ENCODE results near the gene DLX6.

The DLX6 gene

GRCh38 chr7:97011536-97012364, 6.4 kb downstream of the DLX6 start:
- no peak for DNase-seq (ENCODE audit: low read depth)

- no peak for DNase-seq (ENCODE audit: low read depth)
These were observed 7.2 kb downstream of the DLX6 start for GRCh38 chr7:97012365-97013133.

- DNase-seq (ENCODE audit: low read depth): no peak
These were observed 7.9 kb downstream of the DLX6 start for GRCh38 chr7:97013134-97013844.

- no peak for DNase-seq (ENCODE audit: low read depth)
These were observed 8.4 kb downstream of the DLX6 start for GRCh38 chr7:97013845-97014134.

GRCh38 chr7:97014145-97014750, 8.9 kb downstream of the DLX6 start:
- DNase-seq (ENCODE audit: low read depth): no peak

GRCh38 chr7:97015279-97015678, 9.9 kb downstream of the DLX6 start:
- DNase-seq (ENCODE audit: low read depth): no peak

- no peak for DNase-seq (ENCODE audit: low read depth)
These were observed 10.5 kb downstream of the DLX6 start for GRCh38 chr7:97015756-97016380.

GRCh38 chr7:97016381-97017191, 11.2 kb downstream of the DLX6 start:
- no peak for DNase-seq (ENCODE audit: low read depth)

GRCh38 chr7:97017192-97018125, 12.1 kb downstream of the DLX6 start:
- no peak for DNase-seq (ENCODE audit: low read depth)

- no peak for DNase-seq (ENCODE audit: low read depth)
These were observed 12.8 kb downstream of the DLX6 start for GRCh38 chr7:97018126-97018601.

- no peak for DNase-seq (ENCODE audit: low read depth)
These were observed 13.6 kb downstream of the DLX6 start for GRCh38 chr7:97018791-97019531.

- no peak for DNase-seq (ENCODE audit: low read depth)
These were observed 14.4 kb downstream of the DLX6 start for GRCh38 chr7:97019710-97020225.

GRCh38 chr7:97020601-97020995, 15.2 kb downstream of the DLX6 start:
- no peak for DNase-seq (ENCODE audit: low read depth)

- no peak for DNase-seq (ENCODE audit: low read depth)
These were observed 15.8 kb downstream of the DLX6 start for GRCh38 chr7:97020996-97021746.

- DNase-seq (ENCODE audit: low read depth): peak; percentile 17
These were observed 16.6 kb downstream of the DLX6 start for GRCh38 chr7:97021747-97022490.

GRCh38 chr7:97022491-97023306, 17.3 kb downstream of the DLX6 start:
- DNase-seq (ENCODE audit: low read depth): no peak

All from amniotic epithelial cell (primary cell).